ENCODE measurements around the gene MLLT3. TPM values are rescaled to one million over a fixed set of nuclear protein-coding genes. Genes with fewer than 3 reads are reported as not detected.

Gene MLLT3
- total and polyA plus RNA-seq, 2 of the 8 experiments (the other 6 are each of a cell fraction or from before 2014, with no cell fraction given) = 5.9 to 9.6 TPM

DNA sequence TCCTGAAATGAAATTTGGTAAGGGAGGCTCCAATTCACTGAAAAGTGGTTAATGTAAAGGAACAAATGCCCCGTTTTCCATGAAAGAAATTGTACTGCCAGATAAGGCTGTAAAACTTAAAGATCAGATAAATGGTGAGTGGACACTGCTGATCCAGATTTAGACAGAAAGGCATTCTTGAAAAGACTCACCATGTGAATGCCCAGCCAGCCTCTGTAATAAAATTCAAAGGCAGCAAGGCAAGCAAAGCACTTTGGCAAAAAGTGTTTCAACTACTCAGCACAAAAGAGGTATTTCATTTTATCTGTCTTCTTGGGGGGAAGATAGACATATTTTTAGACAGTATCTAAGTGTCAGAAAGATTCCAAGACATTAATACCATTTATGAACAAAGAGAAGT, 133.6 kb downstream of the MLLT3 start:
- Histone ChIP-seq H2BK12ac (ENCODE audit: low read depth, low read length) (no peak overlapping the region), H3K4ac (replicated peaks; ENCODE audit: insufficient read length, low read depth, low read length) (no peak overlapping the region), H3K4me1 (replicated peaks in 1 of 4; ENCODE audit: control insufficient read depth in 3 of 4, insufficient read depth in 4 of 4, low read length in 3 of 4) (no peaks in the 10 kb centered on the region), H3K4me2 (ENCODE audit: insufficient read depth in 1 of 2, low read depth in 2 of 2, low read length in 2 of 2) (no peak overlapping the region), H3K23ac (ENCODE audit: insufficient read length) (no peak overlapping the region), H2BK120ac (replicated peaks; ENCODE audit: low read depth, low read length) (no peak overlapping the region), H4K8ac (ENCODE audit: extremely low read depth, insufficient read depth, low read length) (no peak overlapping the region), H3K4me3 (ENCODE audit: extremely low read depth in 1 of 4, insufficient read depth in 2 of 4, low read depth in 3 of 4, low read length in 4 of 4) (no peak overlapping the region), H3K9me3 (ENCODE audit: insufficient read depth in 2 of 2, low read depth in 1 of 2, low read length in 1 of 2) (no peaks in the 10 kb centered on the region), H4K20me1 (replicated peaks in 1 of 2; ENCODE audit: control insufficient read depth in 1 of 2, insufficient read depth in 2 of 2, low read length in 2 of 2) (no peaks in the 10 kb centered on the region), H4K91ac (replicated peaks; ENCODE audit: insufficient read length, low read length) (no peak overlapping the region), H3K79me2 (ENCODE audit: control insufficient read depth in 1 of 2, insufficient read depth in 2 of 2, low read length in 2 of 2) (no peaks in the 10 kb centered on the region), H2AK5ac (ENCODE audit: low read depth, low read length) (no peak overlapping the region), H2BK15ac (ENCODE audit: low read length) (no peak overlapping the region), H3K9ac (replicated peaks in 1 of 4; ENCODE audit: extremely low read depth in 1 of 4, low read depth in 3 of 4, low read length in 3 of 4) (no peak overlapping the region), H2BK5ac (ENCODE audit: low read depth, low read length) (no peak overlapping the region), H4K5ac (ENCODE audit: insufficient read length, low read depth, low read length) (no peak overlapping the region), H2BK20ac (ENCODE audit: low read length) (no peak overlapping the region), H2AFZ (ENCODE audit: low read length) (no peak overlapping the region), H3K27me3 (replicated peaks in 1 of 4; ENCODE audit: control insufficient read depth in 3 of 4, extremely low read depth in 1 of 4, insufficient read depth in 3 of 4, low read length in 3 of 4) (no peaks in the 10 kb centered on the region; a peak in 1 of 7 replicates), H3K14ac (ENCODE audit: insufficient read length) (no peak overlapping the region), H3K79me1 (ENCODE audit: low read depth, low read length) (no peaks in the 10 kb centered on the region), H3K27ac (ENCODE audit: low read depth, low read length) (no peak overlapping the region), H3K36me3 (ENCODE audit: control insufficient read depth in 2 of 4, insufficient read depth in 4 of 4, low read length in 3 of 4) (no peaks in the 10 kb centered on the region), H3K56ac (replicated peaks; ENCODE audit: insufficient read length, low read depth, low read length) (no peak overlapping the region), H3K23me2 (ENCODE audit: low read depth, low read length) (no peaks in the 10 kb centered on the region), H3K18ac (ENCODE audit: extremely low read depth, low read length) (no peak overlapping the region)
- WGBS, 2 experiments (ENCODE audit: extremely low coverage in 1 of 2, insufficient coverage in 1 of 2, insufficient read length in 1 of 2, insufficient replicate concordance in 2 of 2, low coverage in 1 of 2, low lambda C conversion rate in 2 of 2, missing lambda C conversion rate in 1 of 2) = 75% methylated on average over 1 of the region's 1 CpG; no CpG with 5 or more reads in 1 of the 2 experiments
- DNase-seq (ENCODE audit: low read depth in 1 of 2, low spot score in 2 of 2) (no peak), FAIRE-seq (no peak)
- ChIA-PET CTCF (ENCODE audit: partially characterized antibody) (no interaction called here), POLR2A (ENCODE audit: partially characterized antibody) (no interaction called here)
- TF ChIP-seq CEBPB (IDR thresholded peaks at IDR 0.05; ENCODE audit: low read depth, low read length) (no peak), KDM5A (IDR thresholded peaks at IDR 0.05; ENCODE audit: low read length) (no peak), JUND (IDR thresholded peaks at IDR 0.05; ENCODE audit: low read length) (no peak), CREB1 (IDR thresholded peaks at IDR 0.05) (no peak), ASH2L (IDR thresholded peaks at IDR 0.05; ENCODE audit: low read length) (no peak), TBP (IDR thresholded peaks at IDR 0.05; ENCODE audit: low read depth, low read length) (no peak), MAFK (IDR thresholded peaks at IDR 0.05; ENCODE audit: low read depth, low read length) (no peak)

All from H1 (cell line).